OCI-LY3 (cell line): ENCODE measurements around the gene GPR132.

Experiments
- EZH2phosphoT487 ChIP-seq: fragments of 200-600 bp; shearing (Covaris generic); IDR thresholded peaks from 2 replicates; pipeline ENCODE4 v1.6.1; 2018; ENCODE audit warnings: antibody characterized with exemption, mixed run types, low read depth
- TF ChIP-seq, protein P1 (sequence below): fragments of 200-600, 300-600 bp; sonication (generic); IDR thresholded peaks from 2 replicates; pipeline ENCODE4 v1.5.1; 2014; ENCODE audit warnings: antibody characterized with exemption, low read length, low read depth

DNA sequence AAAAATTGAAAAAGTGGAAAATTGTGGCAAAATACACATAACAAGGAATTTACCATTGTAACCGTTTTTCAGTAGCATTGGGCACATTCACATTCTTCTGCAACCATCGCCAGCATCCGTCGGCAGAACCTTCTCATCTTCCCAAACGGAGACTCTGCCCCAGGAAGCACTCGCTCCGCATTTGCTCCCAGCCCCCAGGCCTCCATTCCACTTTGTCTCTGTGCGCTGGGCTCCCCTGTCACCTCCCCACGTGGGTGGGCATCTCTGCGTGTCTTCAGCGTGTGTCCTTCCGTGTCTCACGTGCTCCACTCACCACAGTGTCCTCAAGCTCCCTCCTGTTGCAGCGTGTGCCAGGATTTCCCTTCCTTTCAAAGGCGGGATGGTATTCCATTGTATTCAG is 9.9 kb downstream of the GPR132 start:
- TF ChIP-seq, protein P1, sequence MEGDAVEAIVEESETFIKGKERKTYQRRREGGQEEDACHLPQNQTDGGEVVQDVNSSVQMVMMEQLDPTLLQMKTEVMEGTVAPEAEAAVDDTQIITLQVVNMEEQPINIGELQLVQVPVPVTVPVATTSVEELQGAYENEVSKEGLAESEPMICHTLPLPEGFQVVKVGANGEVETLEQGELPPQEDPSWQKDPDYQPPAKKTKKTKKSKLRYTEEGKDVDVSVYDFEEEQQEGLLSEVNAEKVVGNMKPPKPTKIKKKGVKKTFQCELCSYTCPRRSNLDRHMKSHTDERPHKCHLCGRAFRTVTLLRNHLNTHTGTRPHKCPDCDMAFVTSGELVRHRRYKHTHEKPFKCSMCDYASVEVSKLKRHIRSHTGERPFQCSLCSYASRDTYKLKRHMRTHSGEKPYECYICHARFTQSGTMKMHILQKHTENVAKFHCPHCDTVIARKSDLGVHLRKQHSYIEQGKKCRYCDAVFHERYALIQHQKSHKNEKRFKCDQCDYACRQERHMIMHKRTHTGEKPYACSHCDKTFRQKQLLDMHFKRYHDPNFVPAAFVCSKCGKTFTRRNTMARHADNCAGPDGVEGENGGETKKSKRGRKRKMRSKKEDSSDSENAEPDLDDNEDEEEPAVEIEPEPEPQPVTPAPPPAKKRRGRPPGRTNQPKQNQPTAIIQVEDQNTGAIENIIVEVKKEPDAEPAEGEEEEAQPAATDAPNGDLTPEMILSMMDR = no peak
- TF ChIP-seq EZH2phosphoT487 = no peak
